HG03457 (cell line): ENCODE results near the gene KLHL29.

Experiments
- ATAC-seq: cut with Tn5 transposase; IDR thresholded peaks from one replicate; pipeline ENCODE4 v1.9.1; 2021; ENCODE audit warnings: moderate number of reproducible peaks; ENCODE audit not compliant: unreplicated experiment

KLHL29 gene

DNA sequence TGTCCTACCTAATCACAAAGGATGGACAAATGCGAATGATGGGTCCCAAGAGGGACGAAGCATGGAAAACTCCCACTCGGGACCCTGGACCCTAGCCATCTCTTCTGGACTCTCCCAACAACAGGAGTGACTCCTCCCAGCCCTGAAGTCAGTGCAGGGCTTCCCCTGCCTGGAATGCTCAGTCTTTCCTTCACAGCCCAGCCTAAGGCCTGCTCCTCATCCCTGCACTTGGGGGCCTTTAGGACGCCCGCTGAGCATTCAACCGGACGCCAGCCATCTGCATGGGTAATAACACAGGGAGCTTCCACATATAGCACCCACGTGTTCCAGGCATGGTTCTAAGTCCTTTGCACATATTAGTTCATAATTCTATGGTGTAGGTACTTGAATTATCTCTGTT lies 237.5 kb downstream of the KLHL29 start:
- ATAC-seq = no peak

DNA sequence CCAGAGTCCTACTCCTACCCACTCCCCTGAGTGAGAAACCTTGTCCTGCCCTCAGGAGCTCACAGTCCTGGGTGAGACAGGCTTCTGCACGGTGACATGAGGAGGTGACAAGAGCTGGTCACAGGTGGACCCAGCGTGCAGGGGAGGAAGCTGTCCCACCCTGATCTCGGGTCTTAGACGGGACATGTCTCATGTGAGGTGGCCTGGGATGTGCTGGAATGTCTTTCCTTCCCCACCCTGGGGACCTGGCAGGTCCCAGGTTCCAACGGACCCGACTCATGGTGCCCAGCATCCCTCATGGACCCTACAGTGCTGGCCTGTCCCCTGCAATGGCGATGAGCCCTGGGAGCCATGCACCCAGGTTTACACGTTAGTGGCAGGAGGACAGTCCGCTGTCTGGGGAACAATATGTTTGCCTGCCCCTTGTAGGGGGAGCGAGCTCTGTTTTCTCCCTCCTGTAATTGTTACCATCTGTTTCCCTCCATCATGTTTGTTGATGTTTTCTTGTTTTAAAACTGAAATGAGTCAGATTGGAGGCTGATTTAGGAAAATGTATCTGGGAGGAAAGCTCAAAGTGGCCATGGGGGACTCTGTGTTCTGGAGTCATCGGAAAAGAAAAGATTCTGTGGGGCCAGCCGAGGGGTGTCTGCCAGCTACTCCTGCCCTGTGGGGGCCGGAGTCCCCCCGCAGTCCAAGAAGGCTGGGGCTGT lies 238.1 kb downstream of the KLHL29 start:
- no peak for ATAC-seq

DNA sequence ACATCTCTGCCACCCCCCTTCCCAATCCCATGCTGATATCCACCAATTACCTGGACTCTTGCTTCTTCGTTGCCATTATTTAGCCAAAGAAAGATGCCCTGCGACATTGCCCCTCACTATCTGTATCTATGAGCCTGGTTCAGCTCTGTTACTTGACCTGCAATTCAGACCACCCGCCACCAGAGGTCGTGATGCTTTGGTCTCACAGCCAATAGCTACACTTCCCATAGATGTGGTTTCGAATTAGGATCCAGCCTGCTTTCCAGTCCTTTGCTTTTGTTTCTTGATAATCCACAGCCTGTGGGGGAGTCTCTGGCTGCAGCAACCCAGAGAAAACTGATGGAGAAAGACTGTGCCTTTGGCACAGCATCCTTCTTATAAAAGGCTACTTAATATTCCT lies 239.4 kb downstream of the KLHL29 start:
- no peak for ATAC-seq

- no peak for ATAC-seq
These were observed 239.9 kb downstream of the KLHL29 start for GRCh38 chr2:23624915-23625314.

DNA sequence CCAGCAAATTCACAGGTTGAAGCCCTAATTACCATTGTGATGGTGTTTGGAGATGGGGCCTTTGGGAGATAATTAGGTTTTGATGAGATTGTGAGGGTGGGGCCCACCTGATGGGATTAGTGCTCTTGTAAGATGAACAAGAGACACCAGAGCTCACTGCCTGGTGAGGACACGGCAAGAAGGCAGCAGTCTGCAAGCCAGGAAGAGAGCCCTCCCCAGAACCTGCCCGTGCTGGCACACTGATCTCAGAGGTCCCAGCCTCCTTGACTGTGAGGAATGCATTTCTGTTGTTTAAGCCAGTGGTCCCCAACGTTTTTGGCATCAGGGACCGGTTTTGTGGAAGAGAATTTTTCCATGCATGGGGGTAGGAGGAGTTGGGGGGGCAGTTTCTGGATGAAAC lies 240.7 kb downstream of the KLHL29 start:
- no peak for ATAC-seq

GRCh38 chr2:23626701-23627230 lies 241.8 kb downstream of the KLHL29 start:
- no peak for ATAC-seq

DNA sequence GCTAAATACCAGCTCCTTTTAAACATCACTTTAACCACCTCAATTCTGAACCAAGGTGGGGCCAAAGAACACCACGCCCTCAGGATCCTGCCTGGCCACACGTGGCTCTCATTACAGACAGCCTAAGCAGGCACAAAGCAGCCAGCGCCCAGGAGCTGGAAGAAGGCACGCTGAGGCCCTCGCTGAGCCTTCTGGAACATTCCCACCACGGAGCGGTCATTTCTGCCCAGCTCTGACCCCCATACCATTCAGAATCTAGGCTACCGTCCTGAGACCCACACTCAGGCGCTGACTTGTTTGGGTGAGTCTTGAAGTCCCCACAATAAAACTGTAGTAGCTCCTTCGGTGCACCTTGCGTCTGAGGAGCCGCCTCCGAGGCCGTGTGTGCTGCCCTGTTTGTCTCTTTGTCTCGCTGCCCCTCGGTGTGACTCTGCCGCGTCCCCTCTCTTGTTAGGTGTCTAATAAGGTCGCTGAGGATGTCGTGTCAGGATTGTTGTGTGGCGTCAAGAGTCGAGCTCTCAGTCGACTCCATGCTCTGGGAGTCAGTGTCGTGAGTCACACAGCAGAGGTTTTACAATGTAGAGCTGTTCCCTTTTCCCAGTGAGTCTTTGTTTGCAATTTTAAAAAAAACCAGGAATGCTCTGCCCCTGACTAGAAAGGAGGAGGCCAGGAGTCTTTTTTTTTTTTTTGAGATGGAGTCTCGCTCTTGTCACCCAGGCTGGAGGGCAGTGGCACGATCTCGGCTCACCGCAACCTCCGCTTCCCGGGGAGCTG lies 242.4 kb downstream of the KLHL29 start:
- no peak for ATAC-seq

- ATAC-seq = no peak
These were observed 244.2 kb downstream of the KLHL29 start for GRCh38 chr2:23628926-23629771.

GRCh38 chr2:23629772-23630480 lies 244.9 kb downstream of the KLHL29 start:
- no peak for ATAC-seq

GRCh38 chr2:23630961-23631360 lies 246.0 kb downstream of the KLHL29 start:
- ATAC-seq = no peak

- ATAC-seq = no peak
These were observed 246.4 kb downstream of the KLHL29 start for GRCh38 chr2:23631389-23631788.

GRCh38 chr2:23632386-23632785 lies 247.4 kb downstream of the KLHL29 start:
- ATAC-seq = no peak

DNA sequence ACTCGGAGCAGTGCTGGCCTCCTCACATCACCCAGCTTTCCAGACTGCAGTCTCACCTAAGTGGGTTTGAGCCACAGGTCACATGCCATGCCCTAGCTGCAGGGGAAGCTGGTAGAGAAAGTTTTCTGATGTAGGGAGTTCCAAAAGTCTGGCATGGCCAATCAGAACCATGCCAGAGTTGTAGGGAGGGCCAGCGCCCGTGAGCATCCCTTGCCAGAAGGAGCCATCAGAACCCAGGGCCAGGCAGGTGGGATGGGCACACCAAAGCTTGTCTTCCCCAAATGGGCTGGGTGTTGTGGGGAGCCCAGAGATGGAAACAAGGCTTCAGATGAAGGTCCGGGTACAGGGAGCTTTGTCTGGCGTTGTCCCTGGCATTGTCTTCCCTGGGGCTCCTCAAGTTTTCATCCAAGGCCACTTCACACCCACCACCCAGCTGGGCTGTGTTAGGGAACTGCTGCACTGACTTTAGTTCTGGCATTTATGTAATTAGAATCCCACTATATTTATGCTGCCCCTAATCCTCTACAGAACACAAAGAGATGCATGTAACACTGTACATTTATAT lies 247.9 kb downstream of the KLHL29 start:
- ATAC-seq = no peak

- ATAC-seq = no peak
These were observed 249.0 kb downstream of the KLHL29 start for GRCh38 chr2:23633966-23634365.

- ATAC-seq = no peak
These were observed 250.7 kb downstream of the KLHL29 start for GRCh38 chr2:23635442-23636340.

- ATAC-seq = no peak
These were observed 251.4 kb downstream of the KLHL29 start for GRCh38 chr2:23636426-23636825.

DNA sequence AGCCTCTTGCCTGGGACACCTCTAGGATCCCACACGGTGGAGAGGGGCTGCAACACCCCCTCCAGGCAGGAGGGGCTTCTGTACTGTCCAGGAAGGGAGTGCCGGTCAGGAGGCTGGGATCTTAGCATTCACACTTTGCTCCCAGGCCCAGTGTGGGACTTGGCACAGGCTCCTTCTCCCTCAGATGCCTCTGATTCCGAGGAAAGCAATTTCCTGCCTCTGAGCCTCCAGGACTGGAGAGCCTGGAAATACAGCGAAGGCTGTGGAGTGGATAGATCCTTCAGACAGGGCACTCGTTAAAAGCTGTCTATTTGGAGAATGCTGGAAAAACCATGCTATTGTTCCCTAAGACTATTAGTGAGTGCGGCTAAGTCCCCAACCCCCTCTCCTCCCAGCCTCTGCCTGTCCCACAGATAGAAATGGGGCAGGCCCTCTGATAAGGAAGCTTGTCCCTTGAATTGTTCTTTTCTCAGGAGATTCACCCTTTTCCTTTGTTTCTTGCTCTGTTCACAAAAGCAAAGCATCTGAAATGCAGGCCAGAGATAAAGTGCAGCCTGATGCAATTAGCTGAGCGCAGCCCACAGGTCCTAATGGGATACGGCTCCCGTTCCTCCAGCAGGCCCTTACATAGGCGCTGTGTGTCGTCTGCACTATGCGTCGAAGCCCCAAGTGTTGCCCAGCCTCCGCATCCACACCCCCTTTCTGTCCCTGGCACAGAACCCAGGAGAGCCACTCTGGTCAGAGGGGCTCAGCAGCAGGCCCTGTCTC lies 252.2 kb downstream of the KLHL29 start:
- ATAC-seq = no peak

DNA sequence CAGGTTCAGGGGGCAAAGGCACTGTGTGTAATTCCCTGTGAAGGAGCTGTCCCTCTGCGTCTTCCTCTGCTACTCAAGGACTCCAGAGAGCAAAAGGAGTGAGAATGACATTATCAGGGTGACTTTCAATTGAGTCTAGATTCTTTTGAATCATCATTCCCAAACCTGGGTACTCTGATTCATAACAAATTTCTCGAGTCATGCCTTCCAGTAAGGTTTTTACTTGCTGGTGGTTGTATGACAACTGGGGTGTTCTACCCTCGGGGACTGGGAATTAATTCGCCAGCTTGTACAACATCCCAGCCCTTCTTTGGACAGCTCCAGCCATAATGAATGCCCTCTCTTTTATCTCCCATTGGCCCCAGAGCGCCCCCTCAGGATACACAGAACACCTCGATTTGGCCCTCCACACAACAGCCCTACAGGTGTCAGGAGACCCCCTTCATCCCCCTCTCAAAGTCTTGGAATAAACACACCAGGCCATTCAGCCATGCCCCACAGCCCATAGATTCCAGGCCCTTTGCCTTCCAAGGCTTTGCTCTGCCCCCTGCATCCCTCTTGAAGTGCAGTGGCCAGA lies 254.5 kb downstream of the KLHL29 start:
- no peak for ATAC-seq
